Panc1 (cell line): Measurements from ENCODE around the gene LYPD6B. TPM values are rescaled to one million over a fixed set of nuclear protein-coding genes. Genes with fewer than 3 reads are reported as not detected.

ENCODE experiments used
- ATAC-seq: fragments of 200-7000 bp; cut with Tn5 transposase; 2 replicates; pipeline ENCODE4 v1.9.1; 2020; ENCODE audit warnings: mild to moderate bottlenecking, moderate library complexity
- BruUV-seq: library from RNA; stranded (reverse); fragments of 400-500 nt; replicated peaks from 2 replicates; lab custom pipeline; 2021; lab: Mats Ljungman, UMichigan
- CTCF ChIA-PET: fragments of 300-600 bp; sonication (Branson Sonifier 250); formaldehyde crosslinking; loops from one replicate; lab custom pipeline; 2022; ENCODE audit warnings: antibody characterized with exemption; lab: Charles Lee
- POLR2A ChIA-PET: fragments of 300-600 bp; sonication (Branson Sonifier 250); formaldehyde crosslinking; loops from one replicate; lab custom pipeline; 2022; ENCODE audit warnings: antibody characterized with exemption; lab: Charles Lee
- DNase-seq: peaks from one replicate; pipeline ENCODE4 v3.0.0-alpha.2; 2010; ENCODE audit warnings: low read depth, low spot score
- H3K27ac ChIP-seq: 2 replicates; pipeline ENCODE4 v1.5.1; 2011; ENCODE audit warnings: mild to moderate bottlenecking, low read length, inconsistent platforms
- H3K27me3 ChIP-seq: fragments of 200-500 bp; sonication (Bioruptor generic); 2 replicates; pipeline ENCODE4 v1.6.0; 2014; ENCODE audit warnings: low read length, inconsistent platforms; ENCODE audit not compliant: control insufficient read depth, insufficient read depth
- H3K36me3 ChIP-seq: fragments of 200-500 bp; sonication (Bioruptor generic); 2 replicates; pipeline ENCODE4 v1.5.1; 2014; ENCODE audit warnings: inconsistent platforms, mild to moderate bottlenecking, low read length, moderate library complexity; ENCODE audit not compliant: control insufficient read depth, insufficient read depth
- H3K4me1 ChIP-seq: 2 replicates; pipeline ENCODE4 v1.5.1; 2011; ENCODE audit warnings: inconsistent platforms, mild to moderate bottlenecking, low read length, moderate library complexity; ENCODE audit not compliant: control insufficient read depth, insufficient read depth
- H3K4me3 ChIP-seq, 2 experiments: 2 replicates each; pipeline ENCODE4 v1.5.1; 2011 to 2012; ENCODE audit warnings: low read depth in 2 of 2, low read length in 2 of 2, mild to moderate bottlenecking in 2 of 2, inconsistent platforms in 1 of 2, moderate library complexity in 1 of 2
- H3K9me3 ChIP-seq: fragments of 200-500 bp; sonication (Bioruptor generic); 2 replicates; pipeline ENCODE4 v1.5.1; 2014; ENCODE audit warnings: low read depth, mild to moderate bottlenecking, inconsistent platforms, low read length, moderate library complexity; ENCODE audit not compliant: control insufficient read depth, insufficient read depth
- POLR2AphosphoS5 ChIP-seq: IDR thresholded peaks from 2 replicates; pipeline ENCODE4 v1.6.1; 2012; ENCODE audit warnings: mild to moderate bottlenecking, low read depth, low read length, moderate library complexity
- SIN3A ChIP-seq: IDR thresholded peaks from 2 replicates; pipeline ENCODE4 v1.6.1; 2012; ENCODE audit warnings: low read depth, mild to moderate bottlenecking, low read length, moderate library complexity, borderline replicate concordance; ENCODE audit not compliant: insufficient read depth
- TCF7L2 ChIP-seq: IDR thresholded peaks from 2 replicates; pipeline ENCODE4 v1.6.1; 2011; ENCODE audit warnings: mild to moderate bottlenecking, low read depth, low read length, inconsistent platforms
- in situ Hi-C: cut with HindIII; loops from 2 replicates; pipeline ENCODE4 v1.10.0; 2016; ENCODE audit warnings: low sequenced_read_pairs, low pct_unique_long_range_greater_than_20kb
- intact Hi-C: fragments of 100-400 bp; cut with micrococcal nuclease; formaldehyde crosslinking; loops from one replicate; pipeline ENCODE4 v1.10.0; 2022; ENCODE audit not compliant: unreplicated experiment
- total RNA-seq: library from RNA; stranded (reverse); gene quantifications from one replicate; pipeline ENCODE4 v1.2.1, GENCODE V29; 2021; ENCODE audit not compliant: unreplicated experiment
- TF ChIP-seq, protein P1 (sequence below): fragments of 450-650 bp; IDR thresholded peaks from 2 replicates; pipeline ENCODE4 v1.5.1; 2017; ENCODE audit warnings: mild to moderate bottlenecking
- TF ChIP-seq, protein P2 (sequence below), 2 experiments: IDR thresholded peaks; 2 replicates each; pipeline ENCODE4 v1.6.1; 2011 to 2012; ENCODE audit warnings: low read depth in 2 of 2, control low read depth in 1 of 2, low read length in 1 of 2, mild to moderate bottlenecking in 1 of 2, moderate library complexity in 1 of 2; ENCODE audit not compliant: insufficient read depth in 1 of 2

LYPD6B gene
- total RNA-seq, 1 experiment from 2014 or later = 2.2 TPM

DNA sequence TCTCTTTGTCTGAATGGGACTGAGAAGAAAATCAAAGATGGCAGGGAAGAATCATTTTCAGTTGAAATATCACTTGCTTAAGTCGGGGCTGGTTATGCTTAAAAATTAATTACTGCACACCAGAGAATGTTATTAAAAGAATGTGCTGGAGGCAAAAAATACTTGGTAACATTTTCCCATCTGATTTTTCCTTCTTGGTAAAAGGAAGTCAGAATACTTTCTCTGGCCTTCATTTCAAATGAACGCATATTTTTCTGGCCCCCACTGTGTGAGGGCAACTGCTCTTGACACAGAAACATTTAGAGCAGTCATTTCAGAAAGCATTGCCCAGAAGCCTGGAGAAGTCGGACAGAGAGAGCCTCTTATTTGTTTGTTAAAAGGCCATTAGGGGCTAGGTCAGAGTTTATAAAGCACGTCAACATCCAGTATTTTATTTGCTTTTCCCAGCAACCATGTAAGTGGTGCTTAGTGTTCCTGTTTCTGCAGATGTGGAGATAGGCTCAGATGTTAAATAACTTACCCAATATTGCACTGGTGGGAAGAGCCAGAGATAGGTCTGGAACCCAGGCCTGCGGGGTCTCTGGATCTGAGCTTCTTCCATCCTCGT is 32.9 kb upstream of the LYPD6B start:
- DNase-seq (no peak), ATAC-seq (no peak)
- no TSS peak for BruUV-seq
- CTCF ChIA-PET = no interaction called here
- Histone ChIP-seq H3K4me3 (no peak overlapping the region), H3K36me3 (no peaks in the 10 kb centered on the region), H3K27me3 (no peaks in the 10 kb centered on the region; the same call in 1 of the 2 replicates), H3K4me1 (no peaks in the 10 kb centered on the region), H3K9me3 (no peaks in the 10 kb centered on the region), H3K27ac (no peak overlapping the region)
- intact Hi-C loops = no loop called here
- POLR2A ChIA-PET = no interaction called here
- in situ Hi-C loops = no loop called here
- TF ChIP-seq, protein P1, sequence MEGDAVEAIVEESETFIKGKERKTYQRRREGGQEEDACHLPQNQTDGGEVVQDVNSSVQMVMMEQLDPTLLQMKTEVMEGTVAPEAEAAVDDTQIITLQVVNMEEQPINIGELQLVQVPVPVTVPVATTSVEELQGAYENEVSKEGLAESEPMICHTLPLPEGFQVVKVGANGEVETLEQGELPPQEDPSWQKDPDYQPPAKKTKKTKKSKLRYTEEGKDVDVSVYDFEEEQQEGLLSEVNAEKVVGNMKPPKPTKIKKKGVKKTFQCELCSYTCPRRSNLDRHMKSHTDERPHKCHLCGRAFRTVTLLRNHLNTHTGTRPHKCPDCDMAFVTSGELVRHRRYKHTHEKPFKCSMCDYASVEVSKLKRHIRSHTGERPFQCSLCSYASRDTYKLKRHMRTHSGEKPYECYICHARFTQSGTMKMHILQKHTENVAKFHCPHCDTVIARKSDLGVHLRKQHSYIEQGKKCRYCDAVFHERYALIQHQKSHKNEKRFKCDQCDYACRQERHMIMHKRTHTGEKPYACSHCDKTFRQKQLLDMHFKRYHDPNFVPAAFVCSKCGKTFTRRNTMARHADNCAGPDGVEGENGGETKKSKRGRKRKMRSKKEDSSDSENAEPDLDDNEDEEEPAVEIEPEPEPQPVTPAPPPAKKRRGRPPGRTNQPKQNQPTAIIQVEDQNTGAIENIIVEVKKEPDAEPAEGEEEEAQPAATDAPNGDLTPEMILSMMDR = no peak
- TF ChIP-seq, protein P2, sequence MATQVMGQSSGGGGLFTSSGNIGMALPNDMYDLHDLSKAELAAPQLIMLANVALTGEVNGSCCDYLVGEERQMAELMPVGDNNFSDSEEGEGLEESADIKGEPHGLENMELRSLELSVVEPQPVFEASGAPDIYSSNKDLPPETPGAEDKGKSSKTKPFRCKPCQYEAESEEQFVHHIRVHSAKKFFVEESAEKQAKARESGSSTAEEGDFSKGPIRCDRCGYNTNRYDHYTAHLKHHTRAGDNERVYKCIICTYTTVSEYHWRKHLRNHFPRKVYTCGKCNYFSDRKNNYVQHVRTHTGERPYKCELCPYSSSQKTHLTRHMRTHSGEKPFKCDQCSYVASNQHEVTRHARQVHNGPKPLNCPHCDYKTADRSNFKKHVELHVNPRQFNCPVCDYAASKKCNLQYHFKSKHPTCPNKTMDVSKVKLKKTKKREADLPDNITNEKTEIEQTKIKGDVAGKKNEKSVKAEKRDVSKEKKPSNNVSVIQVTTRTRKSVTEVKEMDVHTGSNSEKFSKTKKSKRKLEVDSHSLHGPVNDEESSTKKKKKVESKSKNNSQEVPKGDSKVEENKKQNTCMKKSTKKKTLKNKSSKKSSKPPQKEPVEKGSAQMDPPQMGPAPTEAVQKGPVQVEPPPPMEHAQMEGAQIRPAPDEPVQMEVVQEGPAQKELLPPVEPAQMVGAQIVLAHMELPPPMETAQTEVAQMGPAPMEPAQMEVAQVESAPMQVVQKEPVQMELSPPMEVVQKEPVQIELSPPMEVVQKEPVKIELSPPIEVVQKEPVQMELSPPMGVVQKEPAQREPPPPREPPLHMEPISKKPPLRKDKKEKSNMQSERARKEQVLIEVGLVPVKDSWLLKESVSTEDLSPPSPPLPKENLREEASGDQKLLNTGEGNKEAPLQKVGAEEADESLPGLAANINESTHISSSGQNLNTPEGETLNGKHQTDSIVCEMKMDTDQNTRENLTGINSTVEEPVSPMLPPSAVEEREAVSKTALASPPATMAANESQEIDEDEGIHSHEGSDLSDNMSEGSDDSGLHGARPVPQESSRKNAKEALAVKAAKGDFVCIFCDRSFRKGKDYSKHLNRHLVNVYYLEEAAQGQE (IDR thresholded peaks at IDR 0.05; ENCODE audit: insufficient read depth in 1 of 2, low read depth in 2 of 2, low read length in 1 of 2) = no peak
- TF ChIP-seq SIN3A (no peak), POLR2AphosphoS5 (no peak), TCF7L2 (no peak)

DNA sequence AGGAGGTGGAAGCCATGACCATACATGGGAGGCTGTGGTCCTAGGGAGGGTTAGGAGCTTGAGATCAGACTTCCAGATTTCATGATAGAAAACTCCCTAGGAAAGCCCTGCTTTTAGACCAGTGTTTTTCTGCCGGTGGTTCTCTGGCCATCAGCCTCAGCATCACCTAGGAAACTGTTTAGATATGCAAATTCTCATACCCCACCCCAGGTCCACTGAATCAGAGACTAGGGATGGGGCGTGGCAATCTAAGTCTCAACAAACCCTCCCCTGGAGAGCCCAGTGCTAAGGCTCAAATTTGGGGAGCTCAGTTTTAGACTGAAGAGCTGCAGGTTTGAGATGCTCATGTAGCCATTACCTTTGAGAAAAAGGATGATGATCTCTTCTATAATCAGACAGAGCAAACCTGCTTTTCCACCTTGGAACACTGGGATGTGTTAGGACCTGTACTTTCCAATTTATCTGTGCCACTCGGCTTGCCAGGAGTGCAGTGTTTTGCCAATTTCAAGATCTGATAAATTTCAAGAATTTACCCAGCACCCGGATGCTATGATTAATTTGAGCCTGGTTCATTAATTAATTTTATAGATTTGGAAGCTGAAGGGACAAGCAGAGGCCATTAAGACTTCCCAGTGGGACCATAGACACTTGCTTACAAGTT is 31.5 kb upstream of the LYPD6B start:
- H3K27ac ChIP-seq = no peak overlapping the region
- ChIA-PET CTCF (no interaction called here), POLR2A (no interaction called here)
- ATAC-seq (no peak), DNase-seq (no peak)
- H3K4me3 ChIP-seq = no peak overlapping the region
- in situ Hi-C loops = no loop called here
- H3K27me3 ChIP-seq = no peaks in the 10 kb centered on the region; the same call in 1 of the 2 replicates
- no TSS peak for BruUV-seq
- no peaks in the 10 kb centered on the region for H3K36me3 ChIP-seq
- intact Hi-C loops = no loop called here
- no peaks in the 10 kb centered on the region for H3K4me1 ChIP-seq
- TF ChIP-seq TCF7L2 = no peak
- no peak for TF ChIP-seq SIN3A
- TF ChIP-seq, protein P1 = no peak
- TF ChIP-seq, protein P2 (IDR thresholded peaks at IDR 0.05; ENCODE audit: insufficient read depth in 1 of 2, low read depth in 2 of 2, low read length in 1 of 2) = no peak
- TF ChIP-seq POLR2AphosphoS5 = no peak
- no peaks in the 10 kb centered on the region for H3K9me3 ChIP-seq
